PC-9 (cell line): Measurements from ENCODE around the gene SPIN1.

ENCODE experiments used
- CTCF ChIP-seq: fragments of 200-600 bp; sonication (generic); conservative IDR thresholded peaks from 2 replicates; pipeline ENCODE4 v1.6.1; 2017; ENCODE audit warnings: mixed run types, antibody characterized with exemption, mild to moderate bottlenecking, moderate library complexity
- EZH2 ChIP-seq: fragments of 200-600 bp; sonication (generic); IDR thresholded peaks from 2 replicates; pipeline ENCODE4 v1.8.0; 2017; ENCODE audit warnings: antibody characterized with exemption, low read depth

GRCh38 chr9:88388203-88388885 is at the start of gene SPIN1:
- no peak for TF ChIP-seq CTCF
- no peak for TF ChIP-seq EZH2
